T-helper 1 cell (primary cell): ENCODE data around the gene EGF.
"Not testable (repeated sequence)": the region's sequence is repeated elsewhere in the genome, so short reads cannot be mapped to it uniquely, and the experiment has no call there.

ENCODE experiments used
- DNase-seq, 5 donors: peaks; one replicate each; pipeline ENCODE4 v3.0.0-alpha.2; 2012 to 2020
- total RNA-seq, 4 donors: gene quantifications; one replicate each; lab custom pipeline; 2026; lab: John Stamatoyannopoulos, UW

EGF gene
- 0 reads per million in 4 donors for total RNA-seq

- no peak for DNase-seq
These were observed at the start of gene EGF for GRCh38 chr4:109912706-109913595. TSS of gene EGF (plus strand) at chr4:109912883. CDS start at chr4:109913336, 453 bp downstream.

GRCh38 chr4:109864134-109864533 is 48.5 kb upstream of the EGF start:
- no peak for DNase-seq

- DNase-seq = no peak
These were observed 42.6 kb upstream of the EGF start for GRCh38 chr4:109870061-109870460.

GRCh38 chr4:109872065-109872464 is 40.6 kb upstream of the EGF start:
- DNase-seq = no peak

- no peak for DNase-seq
These were observed 39.6 kb upstream of the EGF start for GRCh38 chr4:109872950-109873656.

GRCh38 chr4:109873791-109874514 is 38.7 kb upstream of the EGF start:
- DNase-seq = no peak

- no peak for DNase-seq
These were observed 37.6 kb upstream of the EGF start for GRCh38 chr4:109875106-109875505.

GRCh38 chr4:109875553-109875952 is 37.1 kb upstream of the EGF start:
- not testable (repeated sequence) for DNase-seq

GRCh38 chr4:109876634-109877265 is 35.9 kb upstream of the EGF start:
- DNase-seq = no peak

GRCh38 chr4:109877400-109877799 is 35.3 kb upstream of the EGF start:
- DNase-seq = no peak

GRCh38 chr4:109878355-109878754 is 34.3 kb upstream of the EGF start:
- DNase-seq = no peak

- no peak for DNase-seq
These were observed 33.6 kb upstream of the EGF start for GRCh38 chr4:109879081-109879480.

- DNase-seq = no peak
These were observed 32.9 kb upstream of the EGF start for GRCh38 chr4:109879636-109880314.

GRCh38 chr4:109886303-109886702 is 26.4 kb upstream of the EGF start:
- no peak for DNase-seq

GRCh38 chr4:109887071-109887470 is 25.6 kb upstream of the EGF start:
- no peak for DNase-seq

- DNase-seq = no peak
These were observed 22.6 kb upstream of the EGF start for GRCh38 chr4:109890076-109890475.

- no peak for DNase-seq
These were observed 10.0 kb upstream of the EGF start for GRCh38 chr4:109902559-109903251.

GRCh38 chr4:109908731-109909130 is 4.0 kb upstream of the EGF start:
- no peak for DNase-seq

GRCh38 chr4:109910256-109910655 is 2.4 kb upstream of the EGF start:
- DNase-seq = no peak

- no peak for DNase-seq
These were observed 1.0 kb downstream of the EGF start for GRCh38 chr4:109913596-109914241.

GRCh38 chr4:109914322-109914721 is 1.6 kb downstream of the EGF start:
- no peak for DNase-seq
